Activated gamma-delta T cell treated with Interleukin-2 at 50 U/mL for 16 hours (primary cell): Measurements from ENCODE around the gene SELPLG.
A peak's percentile ranks its signal among the peaks of the same experiment; 100 is the strongest.
"Not testable (repeated sequence)": the region's sequence is repeated elsewhere in the genome, so short reads cannot be mapped to it uniquely, and the experiment has no call there.

Source experiments
- DNase-seq: peaks from one replicate; pipeline ENCODE4 v3.0.0-alpha.2; 2020

Gene SELPLG

GRCh38 chr12:108633534-108634248 lies at the start of gene SELPLG:
TSS of gene SELPLG (minus strand) at chr12:108633894. CDS start at chr12:108624307, 9,587 bp downstream.
- peak; percentile 85 for DNase-seq

- DNase-seq = no peak
Observed at GRCh38 chr12:108681317-108681716, 47.6 kb upstream of the SELPLG start.

GRCh38 chr12:108679106-108679681 lies 45.5 kb upstream of the SELPLG start:
- no peak for DNase-seq

- DNase-seq = no peak
Observed at GRCh38 chr12:108678104-108678730, 44.5 kb upstream of the SELPLG start.

GRCh38 chr12:108677381-108677780 lies 43.7 kb upstream of the SELPLG start:
- no peak for DNase-seq

- no peak for DNase-seq
Observed at GRCh38 chr12:108676707-108677106, 43.0 kb upstream of the SELPLG start.

GRCh38 chr12:108675792-108676191 lies 42.1 kb upstream of the SELPLG start:
- DNase-seq = no peak

GRCh38 chr12:108672054-108672453 lies 38.4 kb upstream of the SELPLG start:
- no peak for DNase-seq

- no peak for DNase-seq
Observed at GRCh38 chr12:108671110-108671509, 37.4 kb upstream of the SELPLG start.

- no peak for DNase-seq
Observed at GRCh38 chr12:108670066-108670631, 36.5 kb upstream of the SELPLG start.

GRCh38 chr12:108668542-108668941 lies 34.8 kb upstream of the SELPLG start:
- DNase-seq = no peak

- DNase-seq = no peak
Observed at GRCh38 chr12:108668063-108668462, 34.4 kb upstream of the SELPLG start.

GRCh38 chr12:108667349-108667748 lies 33.7 kb upstream of the SELPLG start:
- no peak for DNase-seq

- DNase-seq = no peak
Observed at GRCh38 chr12:108666401-108666881, 32.7 kb upstream of the SELPLG start.

- DNase-seq = no peak
Observed at GRCh38 chr12:108665608-108666202, 32.0 kb upstream of the SELPLG start.

GRCh38 chr12:108664338-108665258 lies 30.9 kb upstream of the SELPLG start:
- DNase-seq = peak; percentile 86

- DNase-seq = no peak
Observed at GRCh38 chr12:108663324-108664015, 29.8 kb upstream of the SELPLG start.

- DNase-seq = not testable (repeated sequence)
Observed at GRCh38 chr12:108658115-108658514, 24.4 kb upstream of the SELPLG start.

- no peak for DNase-seq
Observed at GRCh38 chr12:108657130-108657745, 23.5 kb upstream of the SELPLG start.

- DNase-seq = not testable (repeated sequence)
Observed at GRCh38 chr12:108656247-108656646, 22.6 kb upstream of the SELPLG start.

- not testable (repeated sequence) for DNase-seq
Observed at GRCh38 chr12:108655812-108656175, 22.1 kb upstream of the SELPLG start.
